ENCODE data around the gene SAP130.

The SAP130 gene

DNA sequence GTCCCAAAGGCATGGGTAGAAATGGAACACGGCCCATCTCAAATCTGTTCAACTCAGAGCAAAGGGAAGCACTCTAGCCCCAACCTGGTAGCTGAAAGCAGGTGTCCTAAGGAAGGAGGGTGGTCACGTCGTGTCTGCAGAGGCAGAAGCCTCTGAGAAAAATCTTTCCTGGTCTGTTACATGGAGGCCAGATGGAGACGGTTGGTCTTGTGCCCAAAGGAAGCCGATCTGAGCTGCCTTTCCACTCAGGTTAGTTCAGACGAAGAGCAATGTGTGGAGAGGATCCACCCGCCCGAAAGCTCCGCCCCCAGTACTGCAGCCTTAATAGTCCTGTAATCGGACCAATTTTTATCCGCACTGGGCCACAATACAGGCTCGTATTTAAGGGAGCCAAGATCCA is 87.2 kb downstream of the SAP130 start:
- H3K27ac ChIP-seq: no peak overlapping the region
- H3K79me2 ChIP-seq (ENCODE audit: insufficient read depth, low read depth): no peaks in the 10 kb centered on the region
- H3K4me1 ChIP-seq (ENCODE audit: low read depth, poor library complexity, severe bottlenecking): no peaks in the 10 kb centered on the region
- TF ChIP-seq, protein P1, sequence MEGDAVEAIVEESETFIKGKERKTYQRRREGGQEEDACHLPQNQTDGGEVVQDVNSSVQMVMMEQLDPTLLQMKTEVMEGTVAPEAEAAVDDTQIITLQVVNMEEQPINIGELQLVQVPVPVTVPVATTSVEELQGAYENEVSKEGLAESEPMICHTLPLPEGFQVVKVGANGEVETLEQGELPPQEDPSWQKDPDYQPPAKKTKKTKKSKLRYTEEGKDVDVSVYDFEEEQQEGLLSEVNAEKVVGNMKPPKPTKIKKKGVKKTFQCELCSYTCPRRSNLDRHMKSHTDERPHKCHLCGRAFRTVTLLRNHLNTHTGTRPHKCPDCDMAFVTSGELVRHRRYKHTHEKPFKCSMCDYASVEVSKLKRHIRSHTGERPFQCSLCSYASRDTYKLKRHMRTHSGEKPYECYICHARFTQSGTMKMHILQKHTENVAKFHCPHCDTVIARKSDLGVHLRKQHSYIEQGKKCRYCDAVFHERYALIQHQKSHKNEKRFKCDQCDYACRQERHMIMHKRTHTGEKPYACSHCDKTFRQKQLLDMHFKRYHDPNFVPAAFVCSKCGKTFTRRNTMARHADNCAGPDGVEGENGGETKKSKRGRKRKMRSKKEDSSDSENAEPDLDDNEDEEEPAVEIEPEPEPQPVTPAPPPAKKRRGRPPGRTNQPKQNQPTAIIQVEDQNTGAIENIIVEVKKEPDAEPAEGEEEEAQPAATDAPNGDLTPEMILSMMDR (conservative IDR thresholded peaks at IDR 0.05; ENCODE audit: low read depth, low read length): no peak
- H2AFZ ChIP-seq (ENCODE audit: low read depth): no peak overlapping the region
- H3K27me3 ChIP-seq (ENCODE audit: insufficient read depth, low read depth): no peaks in the 10 kb centered on the region
- no peak overlapping the region for H3K4me3 ChIP-seq (IDR thresholded peaks at IDR 0.05; ENCODE audit: insufficient read depth, low read depth, low read length)
- H3K36me3 ChIP-seq (ENCODE audit: insufficient read depth): no peaks in the 10 kb centered on the region
- H3K9ac ChIP-seq: no peak overlapping the region
- H3K4me2 ChIP-seq: no peak overlapping the region
- no peaks in the 10 kb centered on the region for H4K20me1 ChIP-seq (ENCODE audit: insufficient read depth)

DNA sequence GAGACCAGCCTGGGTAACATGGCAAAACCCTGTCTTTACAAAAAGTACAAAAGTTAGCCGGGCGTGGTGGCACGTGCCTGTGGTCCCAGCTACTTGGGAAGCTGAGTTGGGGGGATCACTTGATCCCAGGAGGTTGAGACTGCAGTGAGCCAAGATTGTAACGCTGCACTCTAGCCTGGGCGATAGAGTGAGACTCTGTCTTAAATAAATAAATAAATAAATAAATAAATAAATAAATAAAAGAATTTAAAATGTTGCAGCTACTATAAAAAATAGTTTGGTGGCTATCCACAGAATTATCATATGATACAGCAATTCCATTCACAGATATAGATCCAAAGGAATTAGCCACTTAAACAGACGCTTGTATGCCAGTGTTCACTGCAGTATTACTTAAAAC is 92.5 kb downstream of the SAP130 start:
- H3K27me3 ChIP-seq (ENCODE audit: insufficient read depth, low read depth): no peaks in the 10 kb centered on the region
- no peaks in the 10 kb centered on the region for H4K20me1 ChIP-seq (ENCODE audit: insufficient read depth)
- TF ChIP-seq, protein P1 (conservative IDR thresholded peaks at IDR 0.05; ENCODE audit: low read depth, low read length): no peak
- H3K4me2 ChIP-seq: no peak overlapping the region
- H3K4me3 ChIP-seq (IDR thresholded peaks at IDR 0.05; ENCODE audit: insufficient read depth, low read depth, low read length): no peak overlapping the region
- H3K79me2 ChIP-seq (ENCODE audit: insufficient read depth, low read depth): no peaks in the 10 kb centered on the region
- H3K4me1 ChIP-seq (ENCODE audit: low read depth, poor library complexity, severe bottlenecking): no peaks in the 10 kb centered on the region
- no peak overlapping the region for H3K27ac ChIP-seq
- H3K36me3 ChIP-seq (ENCODE audit: insufficient read depth): no peaks in the 10 kb centered on the region
- no peak overlapping the region for H2AFZ ChIP-seq (ENCODE audit: low read depth)
- no peak overlapping the region for H3K9ac ChIP-seq

DNA sequence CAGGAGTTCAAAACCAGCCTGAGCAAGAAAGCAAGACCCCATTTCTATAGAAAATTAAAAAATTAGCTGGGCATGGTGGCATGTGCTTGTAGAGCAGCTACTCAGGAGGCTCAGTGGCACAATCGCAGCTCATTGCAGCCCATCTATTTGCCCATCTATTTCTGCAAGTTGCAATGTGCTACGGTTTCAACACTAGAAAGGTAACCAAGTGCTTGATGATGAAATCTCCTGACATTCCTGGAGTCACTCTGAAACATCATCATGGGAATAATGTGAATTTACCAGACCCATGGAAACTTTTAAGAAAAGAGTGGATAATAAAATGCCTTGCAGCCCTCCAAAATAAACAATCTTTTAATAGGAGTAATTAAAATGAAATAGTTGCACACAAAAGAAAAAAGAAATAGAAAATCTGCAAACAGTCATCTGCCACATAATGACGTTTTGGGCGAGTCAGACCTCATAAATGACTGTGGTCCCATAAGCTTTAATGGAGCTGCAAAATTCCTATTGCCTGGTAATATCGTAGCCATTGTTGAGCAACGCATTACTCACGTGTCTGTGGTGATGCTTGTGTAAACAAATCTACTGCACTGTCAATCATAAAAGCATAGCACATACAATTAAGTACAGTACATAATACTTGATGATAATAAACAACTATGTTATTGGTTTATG is 95.5 kb downstream of the SAP130 start:
- H3K9ac ChIP-seq: no peak overlapping the region
- H3K79me2 ChIP-seq (ENCODE audit: insufficient read depth, low read depth): no peaks in the 10 kb centered on the region
- TF ChIP-seq, protein P1 (conservative IDR thresholded peaks at IDR 0.05; ENCODE audit: low read depth, low read length): no peak
- H3K4me1 ChIP-seq (ENCODE audit: low read depth, poor library complexity, severe bottlenecking): no peaks in the 10 kb centered on the region
- no peak overlapping the region for H3K4me3 ChIP-seq (IDR thresholded peaks at IDR 0.05; ENCODE audit: insufficient read depth, low read depth, low read length)
- H4K20me1 ChIP-seq (ENCODE audit: insufficient read depth): no peaks in the 10 kb centered on the region
- no peaks in the 10 kb centered on the region for H3K36me3 ChIP-seq (ENCODE audit: insufficient read depth)
- no peak overlapping the region for H3K27ac ChIP-seq
- H3K27me3 ChIP-seq (ENCODE audit: insufficient read depth, low read depth): no peaks in the 10 kb centered on the region
- no peak overlapping the region for H2AFZ ChIP-seq (ENCODE audit: low read depth)
- H3K4me2 ChIP-seq: no peak overlapping the region

DNA sequence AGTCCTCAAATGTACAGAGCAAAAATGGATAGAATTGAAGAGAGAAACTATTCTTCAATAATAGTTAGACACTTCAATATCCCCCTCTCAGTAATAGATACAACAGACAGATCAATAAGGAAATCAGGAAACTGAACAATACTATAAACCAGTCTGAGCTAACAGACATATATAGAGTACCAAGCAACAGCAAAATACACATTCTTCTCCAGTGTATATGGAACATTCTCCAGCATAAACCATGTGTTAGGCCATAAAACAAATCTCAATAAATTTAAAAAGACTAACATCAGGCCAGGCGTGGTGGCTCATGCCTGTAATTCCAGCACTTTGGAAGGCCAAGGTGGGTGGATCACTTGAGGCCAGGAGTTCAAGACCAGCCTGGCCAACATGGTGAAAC is 98.4 kb downstream of the SAP130 start:
- TF ChIP-seq, protein P1 (conservative IDR thresholded peaks at IDR 0.05; ENCODE audit: low read depth, low read length): no peak
- H3K27me3 ChIP-seq (ENCODE audit: insufficient read depth, low read depth): no peaks in the 10 kb centered on the region
- H4K20me1 ChIP-seq (ENCODE audit: insufficient read depth): no peaks in the 10 kb centered on the region
- H3K4me1 ChIP-seq (ENCODE audit: low read depth, poor library complexity, severe bottlenecking): no peaks in the 10 kb centered on the region
- no peak overlapping the region for H3K27ac ChIP-seq
- no peak overlapping the region for H3K9ac ChIP-seq
- no peak overlapping the region for H3K4me2 ChIP-seq
- no peak overlapping the region for H3K4me3 ChIP-seq (IDR thresholded peaks at IDR 0.05; ENCODE audit: insufficient read depth, low read depth, low read length)
- no peaks in the 10 kb centered on the region for H3K36me3 ChIP-seq (ENCODE audit: insufficient read depth)
- no peak overlapping the region for H2AFZ ChIP-seq (ENCODE audit: low read depth)
- no peaks in the 10 kb centered on the region for H3K79me2 ChIP-seq (ENCODE audit: insufficient read depth, low read depth)

Data from KMS-11 (cell line).